MM.1S (cell line): ENCODE results near the gene NCR2.

ENCODE experiments used
- CTCF ChIP-seq: fragments of 300-600 bp; sonication (generic); IDR thresholded peaks from 2 replicates; pipeline ENCODE4 v1.5.1; 2016; ENCODE audit warnings: antibody characterized with exemption, low read length, mixed read lengths
- EZH2 ChIP-seq: fragments of 300-600 bp; sonication (generic); optimal IDR thresholded peaks from 2 replicates; pipeline ENCODE3; 2017; ENCODE audit warnings: low read depth, mild to moderate bottlenecking, antibody characterized with exemption, low read length, mixed read lengths
- EZH2phosphoT487 ChIP-seq: fragments of 300-600 bp; sonication (generic); IDR thresholded peaks from 2 replicates; pipeline ENCODE4 v1.6.1; 2018; ENCODE audit warnings: antibody characterized with exemption, low read length

DNA sequence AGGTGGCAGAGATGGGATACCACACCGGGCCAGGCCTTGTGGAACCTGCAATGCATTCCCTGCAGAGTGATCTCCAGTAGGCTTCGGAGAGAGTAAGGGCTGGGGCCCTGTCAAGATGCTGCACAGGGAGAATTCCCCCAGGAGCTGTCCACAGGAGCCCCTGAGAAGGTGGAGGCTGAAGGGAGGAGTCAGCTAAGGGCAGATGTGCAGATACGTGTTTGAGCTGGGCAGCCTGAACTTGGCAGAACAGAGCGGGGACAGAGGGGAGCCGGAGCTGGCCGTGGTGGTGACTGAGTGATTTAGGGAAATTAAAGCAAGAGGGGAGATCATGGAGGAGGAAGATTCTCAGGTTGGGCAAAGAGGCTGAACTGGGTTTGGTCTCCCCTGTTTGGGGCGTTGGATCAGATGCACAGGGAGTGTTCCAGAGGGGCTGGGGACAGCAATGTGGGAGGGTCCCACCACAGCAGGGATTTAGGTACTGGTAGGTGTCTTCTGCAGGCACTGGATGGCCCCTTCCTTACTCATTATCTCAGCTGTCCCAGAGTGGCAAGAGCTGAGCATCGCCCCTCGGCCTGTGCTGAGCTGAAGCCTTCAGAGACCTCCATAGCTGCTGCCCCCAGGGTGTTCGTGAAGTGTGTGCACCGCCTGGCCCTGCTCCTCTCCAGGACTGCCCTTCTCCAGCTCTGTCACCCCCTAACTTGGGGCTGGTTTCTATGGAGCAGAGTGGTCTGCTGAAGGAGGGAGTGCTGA, 3.8 kb upstream of the NCR2 start:
- TF ChIP-seq CTCF, result no peak
- no peak for TF ChIP-seq EZH2
- no peak for TF ChIP-seq EZH2phosphoT487
